Panc1 (cell line): ENCODE results near the gene TALDO1. TPM values are rescaled to one million over a fixed set of nuclear protein-coding genes. Genes with fewer than 3 reads are reported as not detected.

ENCODE experiments used
- ATAC-seq: fragments of 200-7000 bp; cut with Tn5 transposase; 2 replicates; pipeline ENCODE4 v1.9.1; 2020; ENCODE audit warnings: mild to moderate bottlenecking, moderate library complexity
- BruUV-seq: library from RNA; stranded (reverse); fragments of 400-500 nt; replicated peaks from 2 replicates; lab custom pipeline; 2021; lab: Mats Ljungman, UMichigan
- CTCF ChIA-PET: fragments of 300-600 bp; sonication (Branson Sonifier 250); formaldehyde crosslinking; loops from one replicate; lab custom pipeline; 2022; ENCODE audit warnings: antibody characterized with exemption; lab: Charles Lee
- POLR2A ChIA-PET: fragments of 300-600 bp; sonication (Branson Sonifier 250); formaldehyde crosslinking; loops from one replicate; lab custom pipeline; 2022; ENCODE audit warnings: antibody characterized with exemption; lab: Charles Lee
- DNase-seq: peaks from one replicate; pipeline ENCODE4 v3.0.0-alpha.2; 2010; ENCODE audit warnings: low read depth, low spot score
- H3K27ac ChIP-seq: 2 replicates; pipeline ENCODE4 v1.5.1; 2011; ENCODE audit warnings: mild to moderate bottlenecking, low read length, inconsistent platforms
- H3K27me3 ChIP-seq: fragments of 200-500 bp; sonication (Bioruptor generic); 2 replicates; pipeline ENCODE4 v1.6.0; 2014; ENCODE audit warnings: low read length, inconsistent platforms; ENCODE audit not compliant: control insufficient read depth, insufficient read depth
- H3K36me3 ChIP-seq: fragments of 200-500 bp; sonication (Bioruptor generic); 2 replicates; pipeline ENCODE4 v1.5.1; 2014; ENCODE audit warnings: inconsistent platforms, mild to moderate bottlenecking, low read length, moderate library complexity; ENCODE audit not compliant: control insufficient read depth, insufficient read depth
- H3K4me1 ChIP-seq: 2 replicates; pipeline ENCODE4 v1.5.1; 2011; ENCODE audit warnings: inconsistent platforms, mild to moderate bottlenecking, low read length, moderate library complexity; ENCODE audit not compliant: control insufficient read depth, insufficient read depth
- H3K4me3 ChIP-seq, 2 experiments: 2 replicates each; pipeline ENCODE4 v1.5.1; 2011 to 2012; ENCODE audit warnings: low read depth in 2 of 2, low read length in 2 of 2, mild to moderate bottlenecking in 2 of 2, inconsistent platforms in 1 of 2, moderate library complexity in 1 of 2
- H3K9me3 ChIP-seq: fragments of 200-500 bp; sonication (Bioruptor generic); 2 replicates; pipeline ENCODE4 v1.5.1; 2014; ENCODE audit warnings: low read depth, mild to moderate bottlenecking, inconsistent platforms, low read length, moderate library complexity; ENCODE audit not compliant: control insufficient read depth, insufficient read depth
- CTCF ChIP-seq: fragments of 450-650 bp; IDR thresholded peaks from 2 replicates; pipeline ENCODE4 v1.5.1; 2017; ENCODE audit warnings: mild to moderate bottlenecking
- POLR2AphosphoS5 ChIP-seq: IDR thresholded peaks from 2 replicates; pipeline ENCODE4 v1.6.1; 2012; ENCODE audit warnings: mild to moderate bottlenecking, low read depth, low read length, moderate library complexity
- REST ChIP-seq, 2 experiments: IDR thresholded peaks; 2 replicates each; pipeline ENCODE4 v1.6.1; 2011 to 2012; ENCODE audit warnings: low read depth in 2 of 2, control low read depth in 1 of 2, low read length in 1 of 2, mild to moderate bottlenecking in 1 of 2, moderate library complexity in 1 of 2; ENCODE audit not compliant: insufficient read depth in 1 of 2
- SIN3A ChIP-seq: IDR thresholded peaks from 2 replicates; pipeline ENCODE4 v1.6.1; 2012; ENCODE audit warnings: low read depth, mild to moderate bottlenecking, low read length, moderate library complexity, borderline replicate concordance; ENCODE audit not compliant: insufficient read depth
- TCF7L2 ChIP-seq: IDR thresholded peaks from 2 replicates; pipeline ENCODE4 v1.6.1; 2011; ENCODE audit warnings: mild to moderate bottlenecking, low read depth, low read length, inconsistent platforms
- in situ Hi-C: cut with HindIII; loops from 2 replicates; pipeline ENCODE4 v1.10.0; 2016; ENCODE audit warnings: low sequenced_read_pairs, low pct_unique_long_range_greater_than_20kb
- intact Hi-C: fragments of 100-400 bp; cut with micrococcal nuclease; formaldehyde crosslinking; loops from one replicate; pipeline ENCODE4 v1.10.0; 2022; ENCODE audit not compliant: unreplicated experiment
- total RNA-seq: library from RNA; stranded (reverse); gene quantifications from one replicate; pipeline ENCODE4 v1.2.1, GENCODE V29; 2021; ENCODE audit not compliant: unreplicated experiment

The TALDO1 gene
- total RNA-seq, 1 experiment from 2014 or later, result 257 TPM

GRCh38 chr11:782264-783174, 35.3 kb downstream of the TALDO1 start:
- Histone ChIP-seq H3K27ac (no peak overlapping the region), H3K36me3 (peaks cover 2% of the 10 kb centered on the region; the same call in 1 of the 2 replicates), H3K4me3 (no peak overlapping the region), H3K9me3 (no peaks in the 10 kb centered on the region), H3K4me1 (peaks cover 17% of the 10 kb centered on the region), H3K27me3 (no peaks in the 10 kb centered on the region)
- DNase-seq (no peak), ATAC-seq (no peak)
- TF ChIP-seq POLR2AphosphoS5 (no peak), SIN3A (no peak), CTCF (no peak), REST (IDR thresholded peaks at IDR 0.05; ENCODE audit: insufficient read depth in 1 of 2, low read depth in 2 of 2, low read length in 1 of 2) (no peak), TCF7L2 (no peak)
- in situ Hi-C loops, result no loop called here
- intact Hi-C loops, result no loop called here
- ChIA-PET POLR2A (interaction anchor here (0.5 kb wide), 1 partner anchor 28 kb away, joined by 4 read pairs; no protein-coding TSS in a partner anchor), CTCF (no interaction called here)
- BruUV-seq, result no TSS peak

GRCh38 chr11:783581-784015, 36.3 kb downstream of the TALDO1 start:
- no peaks in the 10 kb centered on the region for H3K27me3 ChIP-seq
- no peak overlapping the region for H3K4me3 ChIP-seq
- peaks cover 2% of the 10 kb centered on the region; the same call in 1 of the 2 replicates for H3K36me3 ChIP-seq
- H3K4me1 ChIP-seq, result peaks cover 17% of the 10 kb centered on the region
- no peak for DNase-seq
- in situ Hi-C loops (no loop called here), intact Hi-C loops (no loop called here)
- TF ChIP-seq CTCF (no peak), POLR2AphosphoS5 (no peak), SIN3A (no peak), REST (IDR thresholded peaks at IDR 0.05; ENCODE audit: insufficient read depth in 1 of 2, low read depth in 2 of 2, low read length in 1 of 2) (no peak), TCF7L2 (no peak)
- no peak overlapping the region for H3K27ac ChIP-seq
- H3K9me3 ChIP-seq, result no peaks in the 10 kb centered on the region
- ATAC-seq, result peak; percentile 32; the same call in 1 of the 2 replicates
- ChIA-PET POLR2A (interaction anchor here (0.5 to 0.6 kb wide), 3 partner anchors 34 to 127 kb away, joined by 3 to 6 read pairs (median 6); no protein-coding TSS in a partner anchor), CTCF (no interaction called here)
- TSS peak; percentile 60 for BruUV-seq
